Measurements from ENCODE around the gene RIMKLB.
A peak's percentile ranks its signal among the peaks of the same experiment; 100 is the strongest.
"Not testable (repeated sequence)": the region's sequence is repeated elsewhere in the genome, so short reads cannot be mapped to it uniquely, and the experiment has no call there.

Gene RIMKLB

GRCh38 chr12:8695116-8695515 lies 2.7 kb upstream of the RIMKLB start:
- no peak for DNase-seq

GRCh38 chr12:8696442-8697090 lies 1.2 kb upstream of the RIMKLB start:
- no peak for DNase-seq

DNA sequence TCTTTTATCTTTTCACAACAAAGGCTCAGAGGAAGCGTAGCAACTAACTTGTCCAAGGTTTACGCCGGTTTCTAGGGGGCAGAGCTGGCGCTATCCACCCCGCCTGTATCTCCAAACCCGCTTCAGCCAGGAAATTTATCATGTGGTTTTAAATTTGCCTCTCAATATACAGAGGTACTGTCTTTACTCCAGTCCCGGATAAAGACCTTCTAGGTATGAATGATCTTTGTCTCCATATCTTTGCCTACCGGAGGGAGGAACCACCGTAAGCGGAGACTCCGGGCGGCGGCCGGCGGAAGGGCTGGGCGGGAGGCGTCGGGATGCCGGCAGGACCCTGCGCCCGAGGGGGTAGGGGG lies 693 bp upstream of the RIMKLB start:
- DNase-seq, result no peak

GRCh38 chr12:8698132-8698851 lies 501 bp downstream of the RIMKLB start:
- no peak for DNase-seq

GRCh38 chr12:8698879-8699278 lies 1.1 kb downstream of the RIMKLB start:
- DNase-seq, result no peak

DNA sequence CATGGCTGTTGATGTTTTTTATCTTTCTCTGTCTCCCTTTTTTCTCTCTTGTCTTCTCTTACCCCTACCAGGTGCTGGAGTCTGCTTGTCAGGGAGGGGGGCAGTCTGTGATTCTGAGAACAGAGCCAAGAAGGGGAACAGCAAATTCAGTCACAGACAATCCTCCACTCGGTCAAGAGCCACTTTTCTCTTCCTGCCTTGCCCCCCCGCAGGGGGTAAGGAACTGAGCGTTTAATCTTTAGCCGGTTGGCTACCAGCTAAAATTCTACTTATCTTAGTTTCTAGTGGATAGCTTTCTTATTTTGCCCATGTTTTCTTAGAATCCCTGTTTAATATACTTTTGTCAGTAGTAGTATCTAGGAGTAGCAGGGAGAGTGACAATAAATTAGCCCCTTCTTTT lies 1.9 kb downstream of the RIMKLB start:
- DNase-seq, result no peak

GRCh38 chr12:8701046-8701660 lies 3.4 kb downstream of the RIMKLB start:
- no peak for DNase-seq

- no peak for DNase-seq
These were observed 4.4 kb downstream of the RIMKLB start for GRCh38 chr12:8702159-8702558.

DNA sequence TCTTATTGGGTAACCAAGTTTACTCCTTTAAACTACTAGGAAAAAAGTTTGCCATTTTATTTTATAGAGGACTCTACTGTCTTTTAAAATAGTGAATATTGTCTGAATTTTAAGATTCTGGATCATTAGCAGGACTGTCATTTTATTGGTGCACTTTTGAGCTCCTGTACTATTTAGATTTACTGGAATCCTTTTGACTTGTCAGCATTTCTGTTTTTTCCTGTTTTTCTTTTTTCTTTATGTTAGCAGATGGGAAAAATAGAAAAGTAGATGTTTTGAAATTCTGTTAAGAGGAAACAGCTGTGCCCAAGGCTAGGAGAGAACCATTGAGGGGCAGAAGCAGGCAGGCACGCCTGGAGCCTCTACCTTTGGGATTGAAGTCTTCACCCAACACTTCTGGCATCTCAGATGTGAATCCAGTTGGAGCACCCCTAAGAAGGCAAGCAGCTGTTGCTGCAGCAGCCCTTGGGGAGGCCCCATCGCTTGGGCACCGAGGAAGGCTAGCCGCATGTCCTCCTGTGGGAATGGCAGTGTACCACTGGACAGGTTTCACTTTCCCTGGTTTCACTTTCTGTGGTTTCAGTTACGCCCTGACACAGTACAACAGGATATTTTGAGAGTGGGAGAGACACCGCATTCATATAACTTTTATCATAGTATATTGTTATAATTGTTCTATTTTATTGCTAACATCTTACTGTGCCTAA lies 11.5 kb downstream of the RIMKLB start:
- DNase-seq, result peak; percentile 9

DNA sequence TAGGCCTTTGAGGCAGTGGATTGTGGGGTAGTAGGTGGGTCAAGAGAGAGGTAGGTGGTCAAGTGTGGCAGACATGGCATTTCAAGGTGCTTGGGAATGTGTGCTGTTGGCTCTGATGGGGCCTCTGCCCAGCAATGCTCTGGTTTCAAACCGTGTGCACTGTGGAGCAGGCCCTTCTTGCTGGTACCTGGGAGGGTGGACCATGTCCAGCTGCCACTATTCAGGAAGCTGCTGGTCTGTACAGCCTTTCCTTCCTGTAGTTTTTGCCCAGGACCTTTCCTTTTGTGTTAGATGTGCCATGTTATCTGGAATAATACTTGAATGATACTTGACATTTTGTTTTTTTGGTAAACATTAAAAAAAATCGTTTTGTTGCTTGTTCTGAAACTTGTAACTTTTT lies 14.8 kb downstream of the RIMKLB start:
- no peak for DNase-seq

GRCh38 chr12:8722286-8722800 lies 24.6 kb downstream of the RIMKLB start:
- DNase-seq, result no peak

DNA sequence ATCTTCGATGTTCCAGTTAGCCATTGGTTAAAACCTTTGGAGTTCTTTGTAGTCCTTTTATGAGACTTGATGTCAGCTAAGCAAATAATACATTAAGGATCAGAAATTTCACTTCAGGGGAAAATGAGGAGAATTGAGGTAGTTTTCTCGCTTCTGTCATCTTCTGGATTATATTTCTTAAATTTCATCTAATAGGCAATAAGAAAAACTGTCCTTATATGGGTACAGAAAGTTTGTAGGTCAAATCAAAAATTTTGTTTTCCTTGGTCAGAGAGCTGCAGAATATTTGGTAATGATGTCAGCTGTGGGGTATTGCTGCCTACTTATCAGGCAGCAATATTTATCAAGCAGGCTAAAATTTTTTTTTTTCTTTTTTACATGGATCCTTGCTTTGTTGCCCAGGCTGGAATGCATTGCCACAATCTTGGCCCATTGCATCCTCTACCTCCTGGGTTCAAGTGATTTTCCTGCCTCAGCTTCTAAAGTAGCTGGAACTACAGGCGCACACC lies 37.1 kb downstream of the RIMKLB start:
- no peak for DNase-seq

DNA sequence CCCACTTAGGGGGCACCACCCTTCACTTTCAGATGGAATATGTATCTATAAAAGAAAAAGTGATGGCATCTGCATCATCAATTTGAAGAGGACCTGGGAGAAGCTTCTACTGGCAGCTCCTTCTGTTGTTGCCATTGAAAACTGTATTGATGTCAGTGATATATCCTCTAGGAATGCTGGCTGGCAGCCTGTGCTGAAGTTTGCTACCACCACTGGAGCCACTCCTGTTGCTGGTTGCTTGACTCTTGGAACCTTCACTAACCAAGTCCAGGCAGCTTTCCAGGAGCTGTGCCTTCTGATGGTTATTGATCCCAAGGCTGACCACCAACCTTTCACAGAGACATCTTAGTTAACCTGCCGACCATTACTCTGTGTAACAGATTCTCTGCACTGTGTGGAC lies 44.7 kb downstream of the RIMKLB start:
- no peak for DNase-seq

- not testable (repeated sequence) for DNase-seq
These were observed 45.3 kb downstream of the RIMKLB start for GRCh38 chr12:8743121-8743520.

GRCh38 chr12:8745631-8746030 lies 47.8 kb downstream of the RIMKLB start:
- DNase-seq, result not testable (repeated sequence)

DNA sequence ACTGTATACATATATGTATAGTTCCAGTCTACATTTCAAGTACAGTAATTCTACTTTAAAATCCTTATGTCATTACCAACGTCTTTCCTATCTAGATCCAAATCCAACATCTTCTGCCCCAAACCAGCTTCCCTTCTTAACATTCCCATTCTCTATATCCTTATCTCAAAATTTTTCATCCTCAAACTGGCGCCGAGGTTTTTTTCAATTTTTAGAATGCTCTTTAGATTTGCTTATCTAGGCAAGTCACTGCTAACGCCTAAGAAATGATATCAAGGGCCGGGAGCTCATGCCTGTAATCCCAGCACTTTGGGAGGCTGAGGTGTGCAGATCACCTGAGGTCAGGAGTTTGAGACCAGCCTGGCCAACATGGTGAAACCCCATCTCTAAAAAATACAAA lies 48.3 kb downstream of the RIMKLB start:
- no peak for DNase-seq

- DNase-seq, result not testable (repeated sequence)
These were observed 62.3 kb downstream of the RIMKLB start for GRCh38 chr12:8760076-8760475.

DNA sequence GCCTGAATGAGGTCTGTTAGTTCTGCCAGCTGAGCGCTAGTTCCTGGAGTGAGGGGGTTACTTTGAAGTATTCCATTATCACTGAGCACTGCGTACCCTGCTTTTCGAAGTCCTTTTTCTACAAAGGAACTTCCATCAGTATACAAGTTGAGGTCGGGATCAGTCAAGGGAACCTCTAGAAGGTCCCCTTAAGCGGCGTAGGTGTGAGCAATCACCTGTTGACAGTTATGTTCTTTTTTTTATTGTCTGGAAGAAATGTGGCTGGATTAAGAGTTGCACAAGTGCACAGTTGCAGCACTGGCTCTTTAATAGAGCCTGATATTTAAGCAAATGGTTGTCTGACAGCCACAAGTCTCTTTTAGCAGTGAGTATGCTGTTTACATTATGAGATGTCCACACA lies 64.9 kb downstream of the RIMKLB start:
- not testable (repeated sequence) for DNase-seq

- not testable (repeated sequence) for DNase-seq
These were observed 68.3 kb downstream of the RIMKLB start for GRCh38 chr12:8766121-8766520.

DNA sequence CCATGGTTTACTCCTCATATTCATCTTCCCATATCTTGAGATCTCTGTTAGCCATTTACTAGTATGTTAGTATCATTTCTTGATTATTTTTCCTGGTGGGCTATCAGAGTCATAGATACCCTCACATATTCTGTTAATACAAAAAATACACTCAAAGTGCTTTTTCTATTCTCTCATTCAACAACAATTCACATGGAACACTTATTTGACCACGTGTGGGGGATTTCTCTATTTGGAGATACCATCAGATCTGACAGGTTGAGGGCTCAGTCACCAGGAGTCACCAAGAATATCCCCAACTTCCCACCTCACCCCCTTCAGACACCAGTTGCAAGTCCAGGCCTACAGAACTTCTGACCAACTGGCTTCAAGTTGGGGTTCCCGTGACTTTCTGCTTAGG lies 72.7 kb downstream of the RIMKLB start:
- no peak for DNase-seq

GRCh38 chr12:8771072-8771471 lies 73.3 kb downstream of the RIMKLB start:
- no peak for DNase-seq

DNA sequence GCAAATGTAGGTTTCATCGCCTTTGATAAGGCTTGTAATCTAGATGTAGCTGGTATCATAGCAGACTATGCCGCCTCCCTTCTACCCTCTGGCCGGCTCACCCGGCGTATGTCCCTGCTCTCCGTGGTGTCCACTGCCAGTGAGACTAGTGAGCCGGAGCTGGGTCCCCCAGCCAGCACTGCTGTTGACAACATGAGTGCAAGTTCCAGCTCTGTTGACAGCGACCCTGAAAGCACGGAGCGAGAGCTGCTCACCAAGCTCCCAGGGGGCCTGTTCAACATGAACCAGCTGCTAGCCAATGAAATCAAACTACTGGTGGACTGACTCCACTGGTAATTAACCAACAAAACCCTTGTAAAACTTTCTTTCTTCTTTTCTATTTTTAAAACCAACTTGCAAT lies 75.7 kb downstream of the RIMKLB start:
- DNase-seq, result no peak

DNA sequence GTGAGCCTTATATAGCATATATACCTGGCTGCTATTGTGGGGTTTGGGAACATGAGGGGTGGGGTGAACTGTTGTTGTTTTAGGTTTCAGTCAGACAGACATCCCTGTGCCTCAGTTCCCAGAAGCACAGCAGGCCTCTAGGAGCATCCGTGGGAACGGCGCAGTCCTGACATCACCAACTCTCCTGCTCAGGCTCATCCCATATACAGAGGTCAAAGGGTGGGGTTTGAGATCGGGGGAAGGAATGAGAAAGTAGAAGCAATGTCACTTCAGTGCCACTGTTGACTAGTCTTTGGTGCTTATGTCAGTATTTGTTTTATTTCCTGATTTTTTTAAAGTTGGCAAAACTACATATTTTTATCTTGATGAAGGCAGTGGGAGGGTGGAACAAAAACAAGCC lies 81.5 kb downstream of the RIMKLB start:
- DNase-seq, result no peak

All from DMS79 (cell line).